Hematopoietic multipotent progenitor cell treated with erythropoietin and hydrocortisone succinate and interleukin-3 and kit ligand, for 8 days (in vitro differentiated cells): Measurements from ENCODE around the gene GYPC.

ENCODE experiments used
- DNase-seq: peaks from one replicate; pipeline ENCODE4 v3.0.0-alpha.2; 2015

Gene GYPC

GRCh38 chr2:126736133-126736874 lies 80.3 kb downstream of the GYPC start:
- peak; percentile 23 for DNase-seq

DNA sequence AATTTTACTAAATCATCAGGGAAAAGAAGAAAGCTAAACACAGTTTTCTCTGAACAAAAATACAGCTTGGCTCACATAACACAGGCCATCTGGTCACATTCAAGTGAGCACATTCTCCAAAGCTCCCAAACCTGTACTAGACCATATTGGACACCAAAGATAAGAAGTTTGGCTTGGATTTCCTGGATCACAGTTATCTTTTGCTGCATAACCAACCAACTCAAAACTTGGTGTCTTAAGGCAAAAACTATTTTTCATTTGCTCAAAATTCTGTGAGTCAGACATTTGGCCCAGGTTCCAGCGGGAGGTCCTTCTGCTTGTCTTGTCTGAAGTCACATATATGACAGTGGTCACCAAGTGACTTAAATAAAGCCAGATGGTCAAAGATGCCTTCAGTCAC lies 83.2 kb downstream of the GYPC start:
- peak; percentile 35 for DNase-seq

- no peak for DNase-seq
Observed at GRCh38 chr2:126744640-126745039, 88.7 kb downstream of the GYPC start.
